GM20431 (cell line): ENCODE results near the gene TAF9.
"Not testable (repeated sequence)": the region's sequence is repeated elsewhere in the genome, so short reads cannot be mapped to it uniquely, and the experiment has no call there.

Source experiments
- in situ Hi-C: fragments of 300-500 bp; cut with MseI, MboI; formaldehyde crosslinking; loops from one replicate; pipeline ENCODE4 v1.15.0; 2020; ENCODE audit warnings: low sequenced_read_pairs; ENCODE audit not compliant: unreplicated experiment

TAF9 gene

GRCh38 chr5:69341520-69342161 is 27.7 kb downstream of the TAF9 start:
- in situ Hi-C loops = no loop called here

DNA sequence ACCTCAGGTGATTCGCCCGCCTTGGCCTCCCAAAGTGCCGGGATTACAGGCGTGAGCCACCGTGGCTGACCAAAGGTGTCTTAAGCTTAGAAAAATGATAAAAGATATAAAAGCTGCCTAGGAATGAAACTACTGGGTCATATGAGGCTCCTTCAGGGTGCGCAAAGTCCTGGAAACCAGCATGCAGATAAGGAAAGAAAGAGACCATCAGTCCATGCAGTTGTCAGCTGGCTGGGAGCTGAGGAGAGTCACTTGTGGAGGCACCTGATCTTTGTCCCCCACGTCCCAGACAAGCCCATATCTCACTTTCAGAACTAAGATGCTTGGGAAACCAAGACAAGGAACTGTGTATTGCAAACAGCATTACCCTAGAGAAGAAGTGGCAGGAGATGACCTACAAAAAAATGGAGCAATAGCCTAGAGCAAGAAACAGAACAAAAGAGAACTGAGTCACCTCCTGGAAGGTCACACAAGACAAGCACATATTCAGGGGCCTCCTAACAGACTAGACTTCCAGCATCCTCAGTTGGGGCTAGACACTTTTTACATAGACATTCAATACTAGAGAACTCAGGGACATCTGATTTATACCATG is 33.9 kb downstream of the TAF9 start:
- in situ Hi-C loops = no loop called here

- in situ Hi-C loops = no loop called here
Observed at GRCh38 chr5:69334793-69335268, 34.5 kb downstream of the TAF9 start.

DNA sequence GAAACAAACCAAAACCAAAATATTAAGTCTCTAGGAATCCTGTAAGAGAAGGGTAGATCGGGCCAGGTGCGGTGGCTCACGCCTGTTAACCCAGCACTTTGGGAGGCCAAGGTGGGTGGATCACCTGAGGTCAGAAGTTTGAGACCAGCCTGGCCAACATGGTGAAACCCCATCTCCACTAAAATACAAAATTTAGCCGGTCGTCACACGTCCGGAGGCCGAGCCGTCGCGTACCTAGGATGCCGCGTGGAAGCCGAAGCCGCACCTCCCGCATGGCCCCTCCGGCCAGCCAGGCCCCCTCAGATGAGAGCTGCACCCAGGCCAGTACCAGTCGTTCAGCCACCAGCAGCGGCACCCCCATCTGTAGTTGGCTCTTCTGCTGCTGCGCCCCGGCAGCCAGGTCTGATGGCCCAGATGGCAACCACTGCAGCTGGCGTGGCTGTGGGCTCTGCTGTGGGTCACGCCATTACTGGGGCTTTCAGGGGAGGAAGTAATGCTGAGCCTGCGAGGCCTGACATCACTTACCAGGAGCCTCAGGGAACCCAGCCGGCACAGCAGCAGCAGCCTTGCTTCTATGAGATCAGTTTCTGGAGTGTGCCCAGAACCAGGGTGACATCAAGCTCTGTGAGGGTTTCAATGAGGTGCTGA is 35.5 kb downstream of the TAF9 start:
- in situ Hi-C loops = not testable (repeated sequence)

DNA sequence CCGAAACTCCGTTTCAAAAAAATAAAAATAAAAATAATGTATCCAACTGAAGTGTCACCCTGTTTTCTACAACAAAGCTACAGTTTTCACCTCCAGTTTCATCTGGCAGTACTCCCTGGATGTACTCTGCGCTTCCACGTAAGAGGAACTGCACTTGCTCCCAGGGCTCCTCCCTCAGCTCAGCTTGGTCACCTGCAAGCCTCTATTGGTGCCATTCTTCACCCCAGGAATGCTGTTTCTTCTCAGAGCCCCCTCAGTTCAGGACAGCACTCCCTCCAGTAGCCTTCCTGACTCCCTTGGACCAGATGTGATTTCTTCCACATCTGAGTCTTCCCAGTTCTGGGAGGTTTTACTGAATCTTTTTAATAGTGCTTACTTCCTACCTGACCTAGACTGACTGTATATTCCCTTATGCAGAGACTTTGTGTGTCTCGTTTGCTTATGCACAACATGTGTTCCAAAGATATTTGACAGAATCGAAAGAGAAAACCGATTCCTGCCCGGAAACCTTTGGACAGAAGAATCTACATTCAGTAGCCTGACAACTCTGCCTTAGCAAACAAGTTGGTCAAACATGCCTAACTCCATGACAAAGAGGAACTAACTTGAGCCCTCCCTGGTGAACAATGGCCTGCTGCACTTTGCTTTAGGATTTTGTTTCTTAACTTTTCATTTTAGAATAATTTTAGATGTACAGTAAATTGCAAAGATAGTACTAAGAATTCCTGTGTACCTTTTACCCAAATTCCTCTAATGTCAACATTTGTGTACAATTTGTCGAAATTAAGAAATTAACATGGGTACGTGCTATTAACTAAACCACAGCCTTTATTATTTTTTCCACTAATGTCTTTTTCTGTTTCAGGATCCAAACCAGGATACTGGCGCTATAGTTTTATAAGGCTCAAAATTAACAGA is 37.5 kb downstream of the TAF9 start:
- in situ Hi-C loops = no loop called here

DNA sequence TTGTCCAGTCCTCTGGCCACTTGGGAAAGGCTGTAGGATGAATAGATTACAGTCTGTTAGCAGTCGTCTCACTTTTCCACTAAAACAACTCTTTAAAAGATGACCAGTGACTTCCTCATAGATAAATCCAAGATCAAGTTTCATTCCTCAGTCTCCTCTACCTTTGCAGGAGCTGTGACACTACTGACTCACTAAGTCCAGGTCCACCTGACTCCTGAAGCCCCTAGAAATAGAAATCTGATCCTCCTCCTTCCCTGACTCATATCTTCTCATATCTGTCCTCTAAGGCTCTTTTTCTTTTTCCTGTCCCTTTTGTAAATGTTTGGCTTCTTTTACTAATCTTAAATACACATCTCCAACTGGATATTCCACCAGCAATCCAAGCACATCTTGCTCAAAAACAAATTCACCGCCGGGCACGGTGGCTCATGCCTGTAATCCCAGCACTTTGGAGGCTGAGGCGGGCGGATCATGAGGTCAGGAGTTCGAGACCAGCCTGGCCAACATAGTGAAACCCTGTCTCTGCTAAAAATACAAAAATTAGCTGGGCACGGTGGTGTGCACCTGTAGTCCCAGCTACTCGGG is 39.3 kb downstream of the TAF9 start:
- in situ Hi-C loops = no loop called here

GRCh38 chr5:69326365-69326764 is 43.0 kb downstream of the TAF9 start:
- in situ Hi-C loops = no loop called here

DNA sequence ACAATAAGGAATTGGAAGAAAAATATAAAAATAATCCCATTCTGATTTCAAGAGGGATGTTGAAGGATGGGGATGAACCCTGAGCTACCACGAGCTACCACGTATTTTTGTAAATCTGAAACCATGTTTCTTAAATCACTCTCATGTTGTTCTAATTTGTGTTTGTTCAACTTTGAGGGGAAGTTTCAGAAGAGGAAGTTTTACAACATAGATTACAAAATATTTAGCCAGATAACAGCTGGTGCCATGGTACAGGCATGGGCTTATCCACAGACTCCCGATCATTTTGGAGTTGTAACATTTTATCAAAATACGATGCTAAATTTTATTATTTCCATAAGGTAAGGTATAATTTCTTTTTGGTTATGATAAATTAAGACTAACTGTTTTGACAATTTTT is 51.9 kb downstream of the TAF9 start:
- in situ Hi-C loops = no loop called here

DNA sequence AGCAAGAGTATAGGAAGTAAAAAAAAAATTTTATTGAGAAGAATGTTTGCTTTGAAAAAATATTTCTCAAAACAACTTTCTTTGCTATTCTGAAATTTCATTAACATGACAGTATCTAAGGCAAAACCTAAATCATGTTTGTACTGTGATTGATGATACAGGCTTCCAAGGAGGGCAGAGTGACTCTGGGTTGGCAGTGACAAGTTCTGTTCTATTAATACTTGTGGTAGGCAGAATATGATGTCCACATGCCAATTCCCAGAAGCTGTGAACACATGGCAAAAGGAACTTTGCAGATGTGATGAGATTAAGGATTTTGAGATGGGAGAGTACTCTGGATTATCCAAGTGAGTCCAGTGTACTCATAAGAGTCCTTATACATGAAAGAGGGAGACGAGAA is 53.3 kb downstream of the TAF9 start:
- in situ Hi-C loops = no loop called here
